Chondrocyte (in vitro differentiated cells): ENCODE data around the gene LLGL2. TPM values are rescaled to one million over a fixed set of nuclear protein-coding genes. Genes with fewer than 3 reads are reported as not detected.
A peak's percentile ranks its signal among the peaks of the same experiment; 100 is the strongest.
"Not testable (repeated sequence)": the region's sequence is repeated elsewhere in the genome, so short reads cannot be mapped to it uniquely, and the experiment has no call there.

Source experiments
- DNase-seq: peaks from one replicate; pipeline ENCODE4 v3.0.0; 2021; ENCODE audit warnings: mixed read lengths, low spot score
- H3K27ac Mint-ChIP-seq: one replicate; pipeline ENCODE4 v1.8.0; 2021; ENCODE audit warnings: mild to moderate bottlenecking, moderate library complexity, mixed read lengths; ENCODE audit not compliant: unreplicated experiment
- H3K27me3 Mint-ChIP-seq: 2 replicates; pipeline ENCODE4 v1.8.0; 2021; ENCODE audit warnings: low read depth, mixed read lengths
- H3K36me3 Mint-ChIP-seq: 2 replicates; pipeline ENCODE4 v1.8.0; 2021; ENCODE audit warnings: low read depth, mixed read lengths
- H3K4me1 Mint-ChIP-seq: 2 replicates; pipeline ENCODE4 v1.8.0; 2021; ENCODE audit warnings: low read depth, mild to moderate bottlenecking, mixed read lengths
- H3K4me3 Mint-ChIP-seq: one replicate; pipeline ENCODE4 v1.8.0; 2021; ENCODE audit warnings: mild to moderate bottlenecking, moderate library complexity, mixed read lengths; ENCODE audit not compliant: unreplicated experiment
- H3K9me3 Mint-ChIP-seq: 2 replicates; pipeline ENCODE4 v1.8.0; 2021; ENCODE audit warnings: low read depth, mixed read lengths
- total RNA-seq: library from RNA; stranded (reverse); gene quantifications from 3 replicates; pipeline ENCODE4 v1.2.1, GENCODE V29; 2021
- TF ChIP-seq, protein P1 (sequence below): fragments of 200-600 bp; sonication (generic); IDR thresholded peaks from 2 replicates; pipeline ENCODE4 v1.5.0; 2021; ENCODE audit warnings: antibody characterized with exemption, mild to moderate bottlenecking, moderate library complexity

The LLGL2 gene
- total RNA-seq, 1 donor from 2014 or later, result 1.8 TPM

DNA sequence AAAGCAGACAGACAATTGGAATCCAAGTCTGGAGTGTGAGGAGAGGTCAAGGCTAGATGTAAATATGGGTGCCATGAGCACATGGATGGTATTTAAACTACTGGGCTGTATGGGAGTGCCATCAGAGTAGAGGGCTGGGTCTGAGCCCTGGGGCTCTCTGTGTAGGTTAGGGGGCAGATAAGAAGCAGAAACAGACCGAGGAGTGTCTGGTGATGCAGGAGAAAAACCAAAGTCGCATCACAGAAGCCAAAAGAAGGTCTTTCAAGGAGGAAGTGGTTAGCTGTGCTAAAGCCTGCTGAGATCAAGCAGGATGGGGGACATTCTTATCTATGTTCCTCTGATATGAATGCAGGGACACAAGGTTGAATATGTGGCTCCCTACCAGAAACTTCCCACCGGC, 7.3 kb upstream of the LLGL2 start:
- no peak overlapping the region for H3K4me3 Mint-ChIP-seq
- no peak overlapping the region for H3K27ac Mint-ChIP-seq
- H3K9me3 Mint-ChIP-seq, result no peaks in the 10 kb centered on the region
- TF ChIP-seq, protein P1, sequence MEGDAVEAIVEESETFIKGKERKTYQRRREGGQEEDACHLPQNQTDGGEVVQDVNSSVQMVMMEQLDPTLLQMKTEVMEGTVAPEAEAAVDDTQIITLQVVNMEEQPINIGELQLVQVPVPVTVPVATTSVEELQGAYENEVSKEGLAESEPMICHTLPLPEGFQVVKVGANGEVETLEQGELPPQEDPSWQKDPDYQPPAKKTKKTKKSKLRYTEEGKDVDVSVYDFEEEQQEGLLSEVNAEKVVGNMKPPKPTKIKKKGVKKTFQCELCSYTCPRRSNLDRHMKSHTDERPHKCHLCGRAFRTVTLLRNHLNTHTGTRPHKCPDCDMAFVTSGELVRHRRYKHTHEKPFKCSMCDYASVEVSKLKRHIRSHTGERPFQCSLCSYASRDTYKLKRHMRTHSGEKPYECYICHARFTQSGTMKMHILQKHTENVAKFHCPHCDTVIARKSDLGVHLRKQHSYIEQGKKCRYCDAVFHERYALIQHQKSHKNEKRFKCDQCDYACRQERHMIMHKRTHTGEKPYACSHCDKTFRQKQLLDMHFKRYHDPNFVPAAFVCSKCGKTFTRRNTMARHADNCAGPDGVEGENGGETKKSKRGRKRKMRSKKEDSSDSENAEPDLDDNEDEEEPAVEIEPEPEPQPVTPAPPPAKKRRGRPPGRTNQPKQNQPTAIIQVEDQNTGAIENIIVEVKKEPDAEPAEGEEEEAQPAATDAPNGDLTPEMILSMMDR, result no peak
- peaks cover 21% of the 10 kb centered on the region for H3K4me1 Mint-ChIP-seq
- H3K27me3 Mint-ChIP-seq, result no peaks in the 10 kb centered on the region
- peaks cover 4% of the 10 kb centered on the region for H3K36me3 Mint-ChIP-seq
- DNase-seq, result no peak

DNA sequence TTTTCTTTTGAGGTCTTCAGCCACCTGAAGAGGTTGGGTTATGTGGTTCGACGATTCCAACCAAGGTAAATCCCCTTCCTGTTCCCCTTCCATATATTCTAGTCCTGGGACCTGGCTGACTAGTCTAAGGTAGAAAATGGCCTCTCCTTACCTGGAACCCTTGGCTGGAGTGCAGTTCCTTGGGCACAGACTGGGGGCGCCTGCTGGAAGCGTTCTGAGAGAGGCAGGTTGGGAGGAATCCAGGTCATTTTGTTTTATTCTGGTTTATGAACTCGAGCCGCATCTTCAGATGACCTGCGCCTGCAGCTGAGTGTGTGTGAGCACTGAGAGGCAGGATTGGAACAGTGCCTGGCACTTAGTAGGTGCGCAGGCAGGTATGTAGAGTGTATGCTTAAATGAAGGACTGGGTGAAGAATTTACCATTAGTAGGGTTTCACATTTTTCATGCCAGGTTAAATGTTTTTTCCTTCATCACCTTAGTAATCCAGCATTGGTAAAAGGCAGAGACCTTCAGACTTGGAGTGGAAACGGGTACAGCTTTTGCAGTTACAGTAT, 6.4 kb upstream of the LLGL2 start:
- TF ChIP-seq, protein P1, result no peak

DNA sequence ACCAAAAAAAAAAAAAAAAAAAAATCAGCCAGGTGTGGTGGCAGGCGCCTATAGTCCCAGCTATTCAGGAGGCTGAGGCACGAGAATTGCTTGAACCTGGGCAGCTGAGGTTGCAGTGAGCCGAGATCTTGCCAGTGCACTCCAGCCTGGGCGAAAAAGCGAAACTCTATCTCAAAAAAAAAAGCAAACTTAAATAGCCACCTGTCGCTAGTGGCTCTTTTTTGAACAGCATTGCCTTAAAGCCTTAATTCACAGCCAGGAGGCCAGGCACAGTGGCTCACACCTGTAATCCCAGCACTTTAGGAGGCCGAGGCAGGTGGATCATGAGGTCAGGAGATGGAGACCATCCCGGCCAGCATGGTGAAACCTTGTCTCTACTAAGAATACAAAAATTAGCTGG, 5.1 kb upstream of the LLGL2 start:
- not testable (repeated sequence) for H3K36me3 Mint-ChIP-seq, DNase-seq, H3K27me3 Mint-ChIP-seq, H3K4me1 Mint-ChIP-seq, H3K27ac Mint-ChIP-seq, H3K4me3 Mint-ChIP-seq, H3K9me3 Mint-ChIP-seq

More for the DNA sequence above, 6.4 kb upstream of the LLGL2 start:
- H3K36me3 Mint-ChIP-seq, result peaks cover 4% of the 10 kb centered on the region
- H3K27ac Mint-ChIP-seq, result no peak overlapping the region
- H3K9me3 Mint-ChIP-seq, result no peaks in the 10 kb centered on the region
- no peak for DNase-seq
- no peak overlapping the region for H3K4me3 Mint-ChIP-seq
- no peaks in the 10 kb centered on the region for H3K27me3 Mint-ChIP-seq
- peaks cover 12% of the 10 kb centered on the region for H3K4me1 Mint-ChIP-seq

DNA sequence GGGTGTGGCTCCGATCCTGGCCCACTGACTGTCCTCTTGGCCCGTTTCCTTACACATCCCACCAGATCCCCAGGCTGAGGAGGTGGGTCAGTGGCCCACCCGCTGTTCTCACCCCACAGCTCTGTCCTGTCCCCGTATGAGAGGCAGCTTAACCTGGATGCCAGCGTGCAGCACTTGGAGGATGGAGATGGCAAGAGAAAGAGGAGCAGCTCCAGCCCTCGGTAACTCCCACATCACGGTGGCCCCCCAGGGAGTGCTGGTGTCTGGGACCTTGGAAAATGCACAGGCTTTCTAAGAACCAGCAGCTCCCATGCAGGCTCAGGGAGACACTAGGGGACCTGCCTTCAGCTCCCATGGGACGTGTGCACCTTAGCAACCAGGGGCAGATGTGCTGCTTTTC, 4.2 kb upstream of the LLGL2 start:
- DNase-seq, result no peak
- Mint-ChIP-seq H3K4me1 (peaks cover 12% of the 10 kb centered on the region), H3K9me3 (no peaks in the 10 kb centered on the region), H3K36me3 (peaks cover 4% of the 10 kb centered on the region), H3K27me3 (peaks cover under 1% of the 10 kb centered on the region), H3K27ac (no peak overlapping the region), H3K4me3 (no peak overlapping the region)
- TF ChIP-seq, protein P1, result no peak

DNA sequence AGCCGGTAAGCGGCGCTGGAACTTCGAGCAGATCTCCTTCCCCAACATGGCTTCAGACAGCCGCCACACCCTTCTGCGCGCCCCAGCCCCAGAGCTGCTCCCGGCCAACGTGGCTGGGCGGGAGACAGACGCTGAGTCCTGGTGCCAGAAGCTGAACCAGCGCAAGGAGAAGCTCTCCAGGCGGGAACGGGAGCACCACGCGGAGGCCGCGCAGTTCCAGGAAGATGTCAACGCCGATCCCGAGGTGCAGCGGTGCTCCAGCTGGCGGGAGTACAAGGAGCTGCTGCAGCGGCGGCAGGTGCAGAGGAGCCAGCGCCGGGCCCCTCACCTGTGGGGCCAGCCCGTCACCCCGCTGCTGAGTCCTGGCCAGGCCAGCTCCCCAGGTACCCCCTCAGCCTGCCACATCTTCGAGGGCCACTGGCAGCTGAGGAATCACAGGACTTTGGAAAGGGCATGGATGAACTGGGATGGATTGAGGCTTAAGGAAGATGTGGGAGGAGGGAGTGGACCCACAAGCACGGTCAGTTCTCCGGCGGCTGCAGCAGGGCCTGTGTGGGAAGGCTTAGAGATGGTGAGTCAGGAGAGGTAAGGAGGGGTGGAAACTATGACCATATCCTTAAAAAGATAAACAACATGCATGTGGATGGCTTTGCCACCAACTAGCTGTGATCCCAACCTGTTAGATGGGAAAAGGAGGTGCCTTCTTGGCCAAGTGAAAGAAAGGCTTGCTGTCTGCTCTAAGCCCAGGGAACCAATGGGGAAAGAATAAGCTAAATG, 3.4 kb upstream of the LLGL2 start:
- Mint-ChIP-seq H3K4me3 (no peak overlapping the region), H3K27ac (no peak overlapping the region), H3K9me3 (no peaks in the 10 kb centered on the region), H3K36me3 (peaks cover 4% of the 10 kb centered on the region), H3K4me1 (peaks cover 13% of the 10 kb centered on the region), H3K27me3 (peaks cover 2% of the 10 kb centered on the region)
- DNase-seq, result peak; percentile 88
- TF ChIP-seq, protein P1, result no peak
